Smooth muscle cell (in vitro differentiated cells): Measurements from ENCODE around the gene DACT2. TPM values are rescaled to one million over a fixed set of nuclear protein-coding genes. Genes with fewer than 3 reads are reported as not detected.

Source experiments
- DNase-seq: peaks from one replicate; lab custom pipeline; 2025; ENCODE audit not compliant: unreplicated experiment; lab: John Stamatoyannopoulos, UW
- H2AFZ ChIP-seq: fragments of 200-600 bp; sonication (generic); 2 replicates; pipeline ENCODE4 v1.6.0; 2016; ENCODE audit warnings: antibody characterized with exemption, low read depth, mild to moderate bottlenecking
- H3F3A ChIP-seq: fragments of 200-600 bp; sonication (generic); 2 replicates; pipeline ENCODE4 v1.6.0; 2017; ENCODE audit warnings: antibody characterized with exemption, low read depth
- H3K27ac ChIP-seq: fragments of 200-600 bp; sonication (generic); 2 replicates; pipeline ENCODE4 v1.5.1; 2016; ENCODE audit warnings: low read depth, mild to moderate bottlenecking
- H3K27me3 ChIP-seq: fragments of 200-600 bp; sonication (generic); 2 replicates; pipeline ENCODE4 v1.6.1; 2016; ENCODE audit warnings: low read depth, mild to moderate bottlenecking
- H3K36me3 ChIP-seq: fragments of 200-600 bp; sonication (generic); 2 replicates; pipeline ENCODE4 v1.5.1; 2016; ENCODE audit warnings: low read depth
- H3K4me1 ChIP-seq: fragments of 200-600 bp; sonication (generic); 2 replicates; pipeline ENCODE4 v1.5.1; 2016; ENCODE audit warnings: low read depth
- H3K4me2 ChIP-seq: fragments of 200-600 bp; sonication (generic); 2 replicates; pipeline ENCODE4 v1.6.0; 2016; ENCODE audit warnings: mild to moderate bottlenecking
- H3K4me3 ChIP-seq: fragments of 200-600 bp; sonication (generic); 2 replicates; pipeline ENCODE4 v1.5.1; 2016; ENCODE audit warnings: mild to moderate bottlenecking
- H3K79me2 ChIP-seq: fragments of 200-600 bp; sonication (generic); 2 replicates; pipeline ENCODE4 v1.6.0; 2016; ENCODE audit warnings: low read depth, mild to moderate bottlenecking
- H3K9ac ChIP-seq: fragments of 200-600 bp; sonication (generic); 2 replicates; pipeline ENCODE4 v1.6.0; 2016; ENCODE audit warnings: low read depth
- H3K9me3 ChIP-seq: fragments of 200-600 bp; sonication (generic); replicated peaks from 2 replicates; pipeline ENCODE4 v1.5.1; 2016; ENCODE audit warnings: low read depth
- H4K20me1 ChIP-seq: fragments of 200-600 bp; sonication (generic); 2 replicates; pipeline ENCODE4 v1.6.0; 2016; ENCODE audit warnings: low read depth
- WGBS: methylation state at CpG from one replicate; pipeline ENCODE4 v1.1.7; 2016; ENCODE audit warnings: low lambda C conversion rate; 5-methylcytosine and 5-hydroxymethylcytosine counted together
- polyA plus RNA-seq: library from polyadenylated mRNA; unstranded; fragments of >200 nt; fragmentation: Nextera tagmentation; extraction: Ambion mirVana; gene quantifications from 2 replicates; pipeline ENCODE4 v1.2.1, GENCODE V29; 2016
- total RNA-seq: library from RNA; depleted of rRNA; stranded (reverse); fragments of >200 nt; gene quantifications from 2 replicates; pipeline ENCODE4 v1.2.3, GENCODE V29; 2014
- TF ChIP-seq, protein P1 (sequence below): fragments of 200-600 bp; sonication (generic); IDR thresholded peaks from 2 replicates; pipeline ENCODE4 v1.5.1; 2017; ENCODE audit warnings: borderline replicate concordance, mild to moderate bottlenecking, antibody characterized with exemption; ENCODE audit not compliant: insufficient read depth, poor library complexity, severe bottlenecking

Gene DACT2
- total and polyA plus RNA-seq, 2 experiments from 2014 or later, result 0.06 to 0.18 TPM

DNA sequence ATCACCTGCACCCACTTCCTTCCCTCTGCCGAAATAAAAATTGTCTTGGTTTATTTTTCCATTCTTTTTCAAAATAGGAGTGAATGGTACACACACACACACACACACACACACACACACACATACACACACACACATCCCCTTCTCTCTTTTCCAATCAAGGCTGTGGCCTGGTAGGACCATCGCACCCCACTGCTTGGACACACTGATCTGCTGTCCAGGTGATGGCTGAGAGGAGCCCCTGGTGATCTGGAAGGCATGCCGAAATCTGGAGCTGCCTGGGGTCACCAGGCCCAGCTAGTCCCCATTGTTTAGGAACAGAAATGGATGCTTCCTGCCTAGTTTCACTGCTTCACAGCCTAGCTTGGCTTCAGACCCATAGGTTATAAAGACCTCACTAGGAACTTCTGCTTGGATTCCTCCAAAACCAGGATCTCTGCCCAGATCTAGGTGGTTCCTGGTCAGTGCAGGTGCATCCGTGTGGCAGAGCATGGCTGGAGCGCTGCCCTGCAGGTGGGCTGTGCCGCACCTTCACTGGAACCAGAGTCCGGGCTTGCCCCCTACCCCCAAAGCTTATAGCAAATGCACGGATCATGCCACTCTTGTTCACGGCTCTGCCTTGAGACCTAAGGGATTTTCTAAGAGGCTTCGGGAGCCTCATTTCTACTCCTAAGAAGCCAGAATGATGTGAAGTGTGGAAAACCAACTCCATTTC, 42.9 kb upstream of the DACT2 start:
- DNase-seq, result no peak
- Histone ChIP-seq H2AFZ (no peak overlapping the region), H3K4me3 (no peak overlapping the region), H3K27ac (no peak overlapping the region), H3K79me2 (no peaks in the 10 kb centered on the region), H3K9ac (no peak overlapping the region), H3K4me1 (no peaks in the 10 kb centered on the region), H4K20me1 (no peaks in the 10 kb centered on the region), H3K27me3 (no peaks in the 10 kb centered on the region), H3F3A (no peaks in the 10 kb centered on the region), H3K36me3 (no peaks in the 10 kb centered on the region), H3K4me2 (no peak overlapping the region), H3K9me3 (no peaks in the 10 kb centered on the region)
- TF ChIP-seq, protein P1, sequence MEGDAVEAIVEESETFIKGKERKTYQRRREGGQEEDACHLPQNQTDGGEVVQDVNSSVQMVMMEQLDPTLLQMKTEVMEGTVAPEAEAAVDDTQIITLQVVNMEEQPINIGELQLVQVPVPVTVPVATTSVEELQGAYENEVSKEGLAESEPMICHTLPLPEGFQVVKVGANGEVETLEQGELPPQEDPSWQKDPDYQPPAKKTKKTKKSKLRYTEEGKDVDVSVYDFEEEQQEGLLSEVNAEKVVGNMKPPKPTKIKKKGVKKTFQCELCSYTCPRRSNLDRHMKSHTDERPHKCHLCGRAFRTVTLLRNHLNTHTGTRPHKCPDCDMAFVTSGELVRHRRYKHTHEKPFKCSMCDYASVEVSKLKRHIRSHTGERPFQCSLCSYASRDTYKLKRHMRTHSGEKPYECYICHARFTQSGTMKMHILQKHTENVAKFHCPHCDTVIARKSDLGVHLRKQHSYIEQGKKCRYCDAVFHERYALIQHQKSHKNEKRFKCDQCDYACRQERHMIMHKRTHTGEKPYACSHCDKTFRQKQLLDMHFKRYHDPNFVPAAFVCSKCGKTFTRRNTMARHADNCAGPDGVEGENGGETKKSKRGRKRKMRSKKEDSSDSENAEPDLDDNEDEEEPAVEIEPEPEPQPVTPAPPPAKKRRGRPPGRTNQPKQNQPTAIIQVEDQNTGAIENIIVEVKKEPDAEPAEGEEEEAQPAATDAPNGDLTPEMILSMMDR, result no peak
- WGBS, result 94% methylated on average over 10 of the region's 10 CpGs

GRCh38 chr6:168361766-168362165, 42.2 kb upstream of the DACT2 start:
- Histone ChIP-seq H3K9me3 (no peaks in the 10 kb centered on the region), H3F3A (no peaks in the 10 kb centered on the region), H3K4me2 (no peak overlapping the region), H3K27ac (no peak overlapping the region), H3K4me1 (no peaks in the 10 kb centered on the region), H3K27me3 (no peaks in the 10 kb centered on the region), H3K9ac (no peak overlapping the region), H3K4me3 (no peak overlapping the region), H2AFZ (no peak overlapping the region), H4K20me1 (no peaks in the 10 kb centered on the region), H3K79me2 (no peaks in the 10 kb centered on the region), H3K36me3 (no peaks in the 10 kb centered on the region)
- DNase-seq, result no peak
- 95% methylated on average over 9 of the region's 9 CpGs for WGBS
- TF ChIP-seq, protein P1, result no peak

GRCh38 chr6:168359794-168360193, 40.2 kb upstream of the DACT2 start:
- H3K4me1 ChIP-seq, result no peaks in the 10 kb centered on the region
- no peaks in the 10 kb centered on the region for H3F3A ChIP-seq
- H3K9me3 ChIP-seq, result no peaks in the 10 kb centered on the region
- no peak overlapping the region for H2AFZ ChIP-seq
- H3K79me2 ChIP-seq, result no peaks in the 10 kb centered on the region
- TF ChIP-seq, protein P1, result no peak
- H3K27ac ChIP-seq, result no peak overlapping the region
- no peaks in the 10 kb centered on the region for H4K20me1 ChIP-seq
- DNase-seq, result no peak
- no peaks in the 10 kb centered on the region for H3K27me3 ChIP-seq
- no peak overlapping the region for H3K4me2 ChIP-seq
- no peaks in the 10 kb centered on the region for H3K36me3 ChIP-seq
- WGBS, result 85% methylated on average over 14 of the region's 14 CpGs
- no peak overlapping the region for H3K4me3 ChIP-seq
- no peak overlapping the region for H3K9ac ChIP-seq
